Gastrocnemius medialis (tissue), 4 donors: ENCODE data around the gene TMTC2. TPM values are rescaled to one million over a fixed set of nuclear protein-coding genes. Genes with fewer than 3 reads are reported as not detected.

ENCODE experiments used
- ATAC-seq, 2 donors: fragments of 150-250 bp; one replicate each; pipeline ENCODE4 v1.9.1; 2016
- DNase-seq, 2 donors: peaks; one replicate each; pipeline ENCODE4 v3.0.0-alpha.2; 2019
- H3K27ac ChIP-seq, 4 donors: fragments of 200-600 bp; sonication (generic); 1 replicate in 1 of 4; 2 replicates in 3 of 4; pipeline ENCODE4 v1.5.1; 2016 to 2018; ENCODE audit warnings: mild to moderate bottlenecking in 2 of 4, moderate library complexity in 1 of 4
- H3K27me3 ChIP-seq, 3 donors: fragments of 200-600 bp; sonication (generic) in 2 of 3; 1 replicate in 1 of 3; 2 replicates in 2 of 3; pipeline versions ENCODE4 v1.5.1 to v1.6.0; 2016 to 2019; ENCODE audit warnings: mild to moderate bottlenecking in 1 of 3, moderate library complexity in 1 of 3
- H3K36me3 ChIP-seq, 2 donors: fragments of 200-600 bp; sonication (generic) in 1 of 2; one replicate each; pipeline ENCODE4 v1.5.1; 2017 to 2018
- H3K4me1 ChIP-seq, 2 donors: fragments of 200-600 bp; sonication (generic) in 1 of 2; one replicate each; pipeline ENCODE4 v1.5.1; 2016 to 2017; ENCODE audit warnings: mild to moderate bottlenecking in 2 of 2
- H3K4me3 ChIP-seq, 4 donors: fragments of 200-600 bp; sonication (generic) in 3 of 4; 1 replicate in 1 of 4; 2 replicates in 3 of 4; pipeline ENCODE4 v1.5.1; 2016 to 2019; ENCODE audit warnings: mild to moderate bottlenecking in 2 of 4
- H3K9me3 ChIP-seq, 3 donors: fragments of 200-600 bp; sonication (generic) in 2 of 3; 1 replicate in 1 of 3; 2 replicates in 2 of 3; pipeline ENCODE4 v1.5.1; 2016 to 2019
- POLR2A ChIP-seq, 2 donors: fragments of 450-650 bp; IDR thresholded peaks; one replicate each; pipeline ENCODE4 v1.6.1; 2017; ENCODE audit warnings: antibody characterized with exemption in 2 of 2, mild to moderate bottlenecking in 2 of 2, moderate library complexity in 2 of 2
- in situ Hi-C, 4 donors: fragments of 200-750 bp; cut with MboI; loops; one replicate each; pipeline versions ENCODE4 v1.15.0 to v1.8.0; 2017; ENCODE audit warnings: low sequenced_read_pairs in 4 of 4
- intact Hi-C: fragments of 100-400 bp; cut with DNase I; formaldehyde crosslinking; loops from one replicate; pipeline ENCODE4 v1.15.1; 2023; ENCODE audit warnings: low total_unique reads
- total RNA-seq, 4 donors: library from RNA; depleted of rRNA; stranded (reverse); fragments of >200 nt; gene quantifications; one replicate each; pipeline versions ENCODE4 v1.1.0 to v1.2.3, GENCODE V29; 2016
- TF ChIP-seq, protein P1 (sequence below), 5 experiments: fragments of 450-650 bp in 3 of 5; fragments of 200-600 bp in 2 of 5; sonication (generic) in 2 of 5; IDR thresholded peaks in 4 of 5; conservative IDR thresholded peaks in 1 of 5; 1 replicate in 4 of 5; 2 replicates in 1 of 5; pipeline ENCODE4 v1.5.1; 2016 to 2019; ENCODE audit warnings: antibody characterized with exemption in 5 of 5, mild to moderate bottlenecking in 3 of 5, moderate library complexity in 3 of 5

Gene TMTC2
- total RNA-seq, 4 donors from 2014 or later = 1.6 to 2.5 (median 1.9) TPM

DNA sequence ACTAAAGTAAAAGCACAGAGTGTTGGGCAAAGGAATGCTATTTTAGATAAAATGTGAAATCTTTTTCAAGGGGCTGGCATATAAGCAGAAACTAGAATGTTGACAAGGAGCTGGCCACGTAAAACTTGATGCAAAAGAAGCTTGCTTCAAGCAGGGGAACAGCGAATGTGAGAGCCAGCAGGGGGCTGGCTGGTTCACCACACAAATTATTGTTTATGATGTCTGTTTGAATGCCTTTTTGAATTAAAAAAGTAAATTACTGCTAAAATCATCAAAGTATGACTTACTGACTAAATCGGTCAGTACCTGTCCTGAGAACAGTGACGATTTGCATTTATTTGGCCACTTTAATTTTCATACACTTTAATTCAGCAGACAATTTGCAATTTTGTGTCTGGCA is 38.9 kb upstream of the TMTC2 start:
- no peaks in the 10 kb centered on the region for H3K36me3 ChIP-seq
- no peaks in the 10 kb centered on the region for H3K4me1 ChIP-seq
- H3K27me3 ChIP-seq = no peaks in the 10 kb centered on the region
- DNase-seq (no peak), ATAC-seq (no peak)
- H3K9me3 ChIP-seq = no peaks in the 10 kb centered on the region
- no peak for TF ChIP-seq POLR2A (IDR thresholded peaks at IDR 0.05)
- TF ChIP-seq, protein P1, sequence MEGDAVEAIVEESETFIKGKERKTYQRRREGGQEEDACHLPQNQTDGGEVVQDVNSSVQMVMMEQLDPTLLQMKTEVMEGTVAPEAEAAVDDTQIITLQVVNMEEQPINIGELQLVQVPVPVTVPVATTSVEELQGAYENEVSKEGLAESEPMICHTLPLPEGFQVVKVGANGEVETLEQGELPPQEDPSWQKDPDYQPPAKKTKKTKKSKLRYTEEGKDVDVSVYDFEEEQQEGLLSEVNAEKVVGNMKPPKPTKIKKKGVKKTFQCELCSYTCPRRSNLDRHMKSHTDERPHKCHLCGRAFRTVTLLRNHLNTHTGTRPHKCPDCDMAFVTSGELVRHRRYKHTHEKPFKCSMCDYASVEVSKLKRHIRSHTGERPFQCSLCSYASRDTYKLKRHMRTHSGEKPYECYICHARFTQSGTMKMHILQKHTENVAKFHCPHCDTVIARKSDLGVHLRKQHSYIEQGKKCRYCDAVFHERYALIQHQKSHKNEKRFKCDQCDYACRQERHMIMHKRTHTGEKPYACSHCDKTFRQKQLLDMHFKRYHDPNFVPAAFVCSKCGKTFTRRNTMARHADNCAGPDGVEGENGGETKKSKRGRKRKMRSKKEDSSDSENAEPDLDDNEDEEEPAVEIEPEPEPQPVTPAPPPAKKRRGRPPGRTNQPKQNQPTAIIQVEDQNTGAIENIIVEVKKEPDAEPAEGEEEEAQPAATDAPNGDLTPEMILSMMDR (IDR thresholded peaks at IDR 0.05 in 4 of 5, conservative IDR thresholded peaks at IDR 0.05 in 1 of 5) = no peak
- in situ Hi-C loops = no loop called here
- H3K27ac ChIP-seq = no peak overlapping the region
- intact Hi-C loops = no loop called here
- H3K4me3 ChIP-seq = no peak overlapping the region

DNA sequence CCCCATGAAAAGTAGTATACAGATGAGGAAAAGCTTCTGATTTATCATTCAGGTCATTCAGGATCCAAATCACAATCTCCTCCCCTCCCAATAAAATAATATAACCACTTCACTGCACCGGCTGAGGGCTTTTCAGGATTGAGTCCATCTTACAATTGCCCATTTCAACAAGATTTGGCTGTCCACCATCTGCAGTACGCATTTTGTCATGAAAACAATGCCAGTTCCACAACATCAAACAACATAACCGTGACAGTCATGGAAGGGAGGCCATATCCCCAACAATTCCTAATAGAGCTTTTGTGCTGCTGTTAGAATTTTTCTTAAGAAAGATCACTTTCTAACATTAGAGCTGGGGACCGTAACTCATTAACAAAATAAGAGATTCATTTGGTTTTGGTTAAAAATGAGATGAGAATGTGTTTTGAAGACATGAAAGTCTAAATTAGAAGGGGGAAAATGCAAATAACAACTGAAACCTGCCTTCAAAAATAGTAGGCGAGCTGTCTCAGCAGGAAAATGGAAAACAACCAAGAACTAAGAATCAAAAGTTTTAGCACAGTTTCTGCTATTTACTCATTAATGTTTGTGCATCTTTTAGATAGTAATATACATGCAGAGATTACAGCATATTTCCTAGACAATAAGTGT is 38.3 kb upstream of the TMTC2 start:
- H3K27ac ChIP-seq = no peak overlapping the region
- H3K9me3 ChIP-seq = no peaks in the 10 kb centered on the region
- no peaks in the 10 kb centered on the region for H3K36me3 ChIP-seq
- no peaks in the 10 kb centered on the region for H3K4me1 ChIP-seq
- no peak overlapping the region for H3K4me3 ChIP-seq
- DNase-seq = no peak
- intact Hi-C loops = no loop called here
- ATAC-seq = no peak
- TF ChIP-seq, protein P1 (IDR thresholded peaks at IDR 0.05 in 4 of 5, conservative IDR thresholded peaks at IDR 0.05 in 1 of 5) = no peak
- no peak for TF ChIP-seq POLR2A (IDR thresholded peaks at IDR 0.05)
- H3K27me3 ChIP-seq = no peaks in the 10 kb centered on the region
- in situ Hi-C loops = no loop called here

DNA sequence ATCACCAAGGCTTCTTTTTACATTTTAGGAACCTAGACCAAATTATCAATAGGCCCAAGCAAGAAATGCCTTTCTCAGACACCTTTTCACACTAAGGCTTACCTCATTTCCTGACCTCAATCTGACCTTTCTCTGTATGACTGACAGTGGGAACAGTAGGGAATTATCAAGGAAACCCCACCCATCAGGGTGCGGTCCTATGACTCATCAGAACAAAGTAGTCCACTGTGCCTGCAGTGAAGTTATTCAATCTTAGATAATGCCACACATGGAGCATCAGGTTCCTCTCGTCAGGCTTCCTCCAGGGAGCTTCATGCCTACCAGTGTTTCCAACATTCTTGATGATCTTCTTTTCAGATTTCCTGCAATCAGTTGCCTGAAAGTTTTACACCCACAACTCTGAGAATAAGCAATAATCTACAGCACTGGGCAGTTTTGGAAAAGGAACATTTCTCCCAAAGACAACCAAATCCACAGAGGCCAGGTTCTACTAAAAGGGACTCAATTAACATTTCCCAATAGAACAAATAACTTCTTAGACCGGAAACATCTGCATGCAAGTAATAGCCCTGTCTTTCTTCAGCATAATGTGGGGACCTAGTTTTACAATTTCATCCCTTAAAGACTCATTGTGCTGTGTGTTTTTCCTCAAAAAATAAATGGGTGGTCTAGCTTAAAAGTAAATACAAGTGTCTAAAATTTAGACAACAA is 35.9 kb upstream of the TMTC2 start:
- Histone ChIP-seq H3K4me3 (no peak overlapping the region), H3K4me1 (no peaks in the 10 kb centered on the region), H3K27me3 (no peaks in the 10 kb centered on the region), H3K27ac (peak overlapping the region in 1 of 4 donors; percentile 29), H3K36me3 (no peaks in the 10 kb centered on the region), H3K9me3 (no peaks in the 10 kb centered on the region)
- no peak for DNase-seq
- peak; percentile 41 to 58 for ATAC-seq
- in situ Hi-C loops = no loop called here
- intact Hi-C loops = no loop called here
- TF ChIP-seq, protein P1 (IDR thresholded peaks at IDR 0.05 in 4 of 5, conservative IDR thresholded peaks at IDR 0.05 in 1 of 5) = no peak

DNA sequence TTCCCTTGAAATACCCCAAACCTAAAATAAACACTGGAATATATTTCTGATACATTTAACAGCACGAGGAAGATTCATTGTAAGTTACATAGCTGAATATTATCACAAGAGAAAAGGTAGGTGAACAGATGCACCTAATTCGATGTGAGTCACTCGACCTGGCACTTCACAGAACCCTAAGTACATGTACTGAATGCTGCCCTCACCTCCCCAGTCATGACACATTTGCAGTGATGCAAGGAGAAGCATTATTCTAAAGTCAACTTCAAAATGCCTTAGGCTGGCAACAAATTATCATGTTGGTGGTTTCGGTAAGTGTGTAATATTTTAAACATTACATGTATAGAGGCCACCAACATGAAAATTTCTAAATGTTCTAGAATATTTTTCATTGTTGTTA is 35.2 kb upstream of the TMTC2 start:
- H3K27ac ChIP-seq = no peak overlapping the region
- ATAC-seq (no peak), DNase-seq (no peak)
- in situ Hi-C loops = no loop called here
- TF ChIP-seq POLR2A (IDR thresholded peaks at IDR 0.05) = no peak
- TF ChIP-seq, protein P1 (IDR thresholded peaks at IDR 0.05 in 4 of 5, conservative IDR thresholded peaks at IDR 0.05 in 1 of 5) = no peak
- intact Hi-C loops = no loop called here
- no peak overlapping the region for H3K4me3 ChIP-seq
- H3K36me3 ChIP-seq = no peaks in the 10 kb centered on the region
- H3K9me3 ChIP-seq = no peaks in the 10 kb centered on the region
- H3K27me3 ChIP-seq = no peaks in the 10 kb centered on the region
- no peaks in the 10 kb centered on the region for H3K4me1 ChIP-seq
